GM21447 (cell line): ENCODE results near the gene ARID1B.
A peak's percentile ranks its signal among the peaks of the same experiment; 100 is the strongest.

Experiments used
- ATAC-seq: cut with Tn5 transposase; IDR thresholded peaks from one replicate; pipeline ENCODE4 v1.9.1; 2021; ENCODE audit not compliant: unreplicated experiment

The ARID1B gene

DNA sequence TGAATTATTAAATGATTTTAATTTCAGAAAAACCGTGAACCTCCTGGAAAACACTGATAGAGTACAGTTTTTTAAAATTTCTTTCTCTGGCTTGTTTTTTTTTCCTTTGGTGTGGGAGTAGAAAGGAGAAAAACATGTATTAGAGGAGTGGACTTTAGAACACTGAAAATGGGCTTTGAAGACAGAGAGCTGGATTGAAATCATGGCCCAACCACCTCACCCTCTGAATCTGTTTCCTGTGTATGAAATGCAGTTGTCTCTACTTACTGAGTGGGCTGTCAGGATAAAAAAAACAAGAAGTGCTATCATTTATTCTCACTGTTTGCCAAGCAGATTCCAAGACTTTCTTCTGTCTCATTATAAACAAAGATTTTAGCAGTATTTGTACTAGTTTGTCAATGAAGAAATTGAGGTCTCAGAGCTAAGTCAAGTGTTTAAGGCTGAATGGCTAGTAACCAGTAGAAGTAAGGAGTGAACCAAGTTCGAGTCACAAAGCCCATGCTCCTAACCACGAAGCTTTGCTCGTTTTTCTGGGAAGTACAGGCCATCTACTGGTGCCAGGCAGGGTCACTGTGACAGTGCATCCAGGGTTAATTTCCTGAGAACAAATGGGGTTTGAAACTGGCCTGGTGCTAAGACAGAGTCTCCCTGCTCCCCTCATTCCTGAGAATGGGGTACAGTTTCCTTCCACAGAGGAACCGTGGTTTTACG is 289.8 kb downstream of the ARID1B start:
- ATAC-seq: no peak

DNA sequence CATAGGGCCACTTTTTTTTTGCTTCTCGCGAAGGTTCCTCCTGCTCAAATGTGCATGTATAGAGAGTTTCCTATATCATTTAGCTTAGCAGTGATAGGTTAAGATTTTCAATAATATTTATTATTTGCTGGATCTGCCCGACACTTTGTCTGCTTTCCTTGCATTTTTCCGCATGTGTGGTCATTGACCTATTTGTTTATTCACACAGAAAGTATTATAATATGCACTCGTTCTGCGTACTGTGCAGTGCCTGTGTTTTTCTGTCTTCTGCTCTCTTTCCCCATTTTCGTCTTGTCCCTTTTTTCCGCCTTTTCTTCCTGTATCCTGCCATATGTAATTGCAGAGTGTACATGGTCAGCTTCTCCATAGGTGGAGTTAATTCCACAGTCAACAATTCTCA is 290.3 kb downstream of the ARID1B start:
- ATAC-seq: no peak

DNA sequence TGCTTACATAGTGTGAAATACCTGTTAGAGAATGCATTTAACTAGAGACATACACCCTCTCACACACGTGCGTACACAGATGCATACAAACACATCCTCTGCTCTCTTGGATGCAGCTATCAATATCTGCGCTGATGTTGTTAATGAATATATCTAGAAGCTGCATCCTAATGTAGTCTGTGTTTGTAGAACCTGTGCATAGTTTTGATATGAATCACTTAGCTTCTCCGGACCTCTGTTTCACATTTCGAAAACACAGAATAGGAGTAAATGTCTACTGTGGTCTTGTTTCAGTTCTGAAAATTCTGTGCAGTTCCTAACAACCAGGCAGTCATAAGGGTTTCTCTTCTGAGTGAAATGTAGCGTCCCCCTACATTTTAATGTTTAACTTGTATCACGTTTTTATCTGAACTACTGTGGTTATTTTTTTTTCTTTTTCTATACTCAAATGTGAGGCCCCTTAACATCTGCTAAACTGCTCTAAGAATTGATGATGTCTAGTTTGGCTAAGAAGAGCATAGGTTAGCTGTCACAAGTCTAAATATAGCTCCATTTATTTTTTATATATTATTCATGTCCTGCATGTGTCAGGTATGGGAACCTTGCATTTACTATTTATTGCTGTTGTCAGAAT is 291.6 kb downstream of the ARID1B start:
- peak; percentile 98 for ATAC-seq

DNA sequence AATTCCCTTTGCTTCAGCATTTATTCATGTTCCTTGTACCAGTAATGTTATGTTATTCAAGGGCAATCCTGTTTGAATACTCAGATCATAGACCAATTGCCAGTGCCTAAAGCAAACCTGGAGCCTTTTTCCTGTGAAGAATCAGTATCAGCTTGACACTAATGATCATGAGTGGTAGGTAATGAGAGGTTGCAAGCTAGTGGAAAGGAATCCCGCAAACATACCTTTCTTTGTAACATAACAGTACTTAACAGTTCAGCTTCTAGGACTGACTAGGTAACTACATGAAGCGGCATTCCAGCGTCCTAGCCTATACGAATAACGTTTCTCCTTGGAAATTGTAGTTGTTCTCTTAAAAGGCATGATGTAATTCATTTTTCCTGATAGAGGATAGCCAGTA is 292.4 kb downstream of the ARID1B start:
- ATAC-seq: no peak

DNA sequence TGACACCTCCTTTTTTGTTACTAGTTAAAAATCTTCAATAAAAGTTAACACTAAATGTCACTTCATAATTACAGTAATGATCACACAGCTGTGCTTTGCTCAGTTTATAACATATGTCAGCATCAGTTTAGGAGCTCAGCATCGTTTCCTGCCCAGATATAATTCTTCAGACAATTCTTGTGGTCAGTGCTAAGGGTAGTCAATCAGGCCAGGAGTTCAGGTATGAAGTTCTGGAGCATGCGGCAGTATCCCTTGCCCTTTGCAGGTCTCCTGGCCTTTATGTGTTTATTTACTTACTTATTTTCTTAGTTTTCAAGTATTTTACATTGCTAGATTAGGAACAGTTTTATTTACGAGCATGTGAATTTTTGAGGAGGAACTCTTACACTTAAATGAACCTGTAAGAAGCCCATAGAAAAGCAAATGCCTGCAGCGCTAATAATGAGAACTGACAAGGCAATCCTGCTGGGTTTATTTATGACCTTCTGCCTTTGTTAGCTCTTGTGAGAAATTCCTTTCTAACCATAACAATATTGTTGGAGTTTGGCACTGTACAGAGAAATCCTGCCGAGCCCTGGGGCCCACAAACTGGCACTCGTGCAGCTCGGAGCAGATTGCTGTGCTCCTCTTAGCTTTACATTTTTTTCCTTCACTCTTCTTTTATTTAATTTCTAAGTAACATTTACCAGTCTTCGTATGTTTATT is 293.4 kb downstream of the ARID1B start:
- ATAC-seq: no peak

DNA sequence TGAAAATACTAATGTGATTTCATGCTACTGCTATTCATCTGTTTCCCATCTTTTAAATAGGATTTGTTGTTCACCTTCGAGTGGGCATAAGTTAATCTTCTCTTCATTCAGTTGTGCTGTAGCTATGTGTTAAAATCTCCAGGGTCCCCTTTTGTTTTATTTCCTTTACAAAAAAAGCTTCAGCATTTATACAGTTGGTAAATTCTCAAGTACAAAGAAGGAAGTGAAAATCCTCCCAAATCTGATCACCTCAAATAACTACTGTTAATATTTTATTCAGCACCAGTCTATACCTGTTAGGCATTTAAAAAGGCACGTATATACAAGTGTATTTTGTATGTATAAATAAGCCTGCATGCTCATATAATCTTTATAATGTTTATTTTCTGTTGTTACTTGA is 294.9 kb downstream of the ARID1B start:
- ATAC-seq: no peak

DNA sequence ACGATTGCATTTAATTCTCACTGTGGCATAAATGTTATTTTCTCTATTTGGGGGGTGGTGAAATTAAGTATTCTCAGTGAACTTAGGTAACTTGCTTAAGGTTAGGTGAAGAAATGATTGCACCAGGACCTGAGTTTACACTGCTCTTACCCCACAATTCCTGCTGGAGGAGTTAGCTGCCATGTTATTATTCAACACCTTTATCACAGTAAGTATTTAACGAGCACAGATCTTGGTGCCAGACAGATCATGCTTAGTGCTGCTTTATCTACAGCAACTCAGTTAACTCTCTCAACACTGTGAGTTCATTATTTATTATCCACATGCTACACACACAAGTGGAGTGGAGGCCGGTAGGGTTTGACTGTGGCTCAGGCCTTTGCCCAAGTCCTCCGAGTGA is 296.4 kb downstream of the ARID1B start:
- ATAC-seq: no peak

DNA sequence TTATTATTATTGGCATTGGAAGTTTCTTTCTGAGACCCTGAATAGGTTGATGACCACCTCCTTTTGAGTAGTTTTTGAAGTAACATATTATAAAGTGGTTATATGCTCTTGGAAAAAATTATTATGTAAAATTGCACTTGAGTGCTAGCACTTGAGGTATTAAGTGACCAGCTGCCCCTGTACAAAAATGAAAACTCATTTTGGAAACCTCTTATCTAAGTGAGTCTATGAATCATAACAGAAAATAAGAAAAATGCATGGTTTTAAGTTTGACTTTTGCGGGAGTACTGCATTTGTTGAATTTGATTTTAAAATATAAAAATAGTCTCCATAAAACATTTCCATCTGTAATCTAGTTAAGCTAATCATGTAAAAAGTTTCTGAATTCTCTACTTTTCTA is 297.8 kb downstream of the ARID1B start:
- no peak for ATAC-seq

DNA sequence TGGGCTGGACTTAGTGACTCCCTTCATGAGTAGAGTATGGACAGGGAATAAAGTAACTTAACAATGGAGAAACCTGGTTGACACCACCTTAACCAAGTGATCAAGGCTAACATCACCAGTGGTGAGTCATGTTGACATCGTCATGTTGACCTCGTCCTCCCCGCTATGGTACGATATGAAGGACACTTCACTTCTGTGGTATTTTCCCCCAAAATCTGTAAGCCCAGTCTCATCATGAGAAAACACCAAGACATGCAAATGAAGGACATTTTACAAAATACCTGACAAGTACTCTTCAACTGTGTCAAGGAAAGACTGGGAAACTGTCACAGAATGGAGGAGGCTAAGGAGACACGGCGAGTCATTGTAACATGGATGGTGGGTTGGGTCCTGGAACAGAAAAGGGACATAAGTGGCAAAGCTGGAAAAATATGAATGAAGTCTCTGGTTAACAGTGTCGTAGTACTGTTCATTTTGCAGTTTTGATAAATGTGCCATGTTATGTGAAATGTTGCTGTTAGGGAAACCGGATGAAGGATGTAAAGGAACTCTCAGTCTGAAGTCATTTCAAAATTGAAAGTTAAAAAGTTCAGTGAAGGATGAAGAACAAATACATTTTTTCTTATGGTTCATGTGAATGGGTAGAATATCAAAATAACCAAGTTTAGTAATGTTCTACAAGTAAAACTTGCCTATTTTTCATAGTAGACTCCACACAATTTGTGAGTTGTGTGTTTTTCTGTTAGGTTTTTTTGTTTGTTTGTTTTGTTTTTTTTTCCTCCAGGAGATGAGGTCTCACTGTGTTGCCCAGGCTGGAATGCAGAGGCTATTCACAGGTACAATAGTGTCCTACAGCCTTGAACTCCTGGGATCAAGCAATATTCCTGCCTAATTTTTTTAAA is 298.6 kb downstream of the ARID1B start:
- peak; percentile 81 for ATAC-seq

DNA sequence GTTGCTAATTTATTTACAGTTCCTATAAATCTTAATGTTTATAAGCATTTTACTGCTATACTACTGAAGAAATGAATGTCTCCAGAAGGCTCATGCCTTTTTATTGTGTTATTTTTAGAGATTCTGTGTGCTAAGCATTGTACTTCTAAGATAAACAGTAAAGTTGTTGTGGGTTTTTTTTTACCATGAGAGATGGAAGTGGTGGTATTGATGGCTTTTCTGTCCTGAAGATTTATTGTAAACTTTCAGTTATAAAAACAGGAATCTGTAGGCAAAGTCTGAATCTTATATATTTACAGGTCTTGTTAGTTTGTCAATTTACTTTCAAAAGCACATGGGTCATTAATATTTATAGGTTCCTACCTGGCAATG is 299.3 kb downstream of the ARID1B start:
- no peak for ATAC-seq

DNA sequence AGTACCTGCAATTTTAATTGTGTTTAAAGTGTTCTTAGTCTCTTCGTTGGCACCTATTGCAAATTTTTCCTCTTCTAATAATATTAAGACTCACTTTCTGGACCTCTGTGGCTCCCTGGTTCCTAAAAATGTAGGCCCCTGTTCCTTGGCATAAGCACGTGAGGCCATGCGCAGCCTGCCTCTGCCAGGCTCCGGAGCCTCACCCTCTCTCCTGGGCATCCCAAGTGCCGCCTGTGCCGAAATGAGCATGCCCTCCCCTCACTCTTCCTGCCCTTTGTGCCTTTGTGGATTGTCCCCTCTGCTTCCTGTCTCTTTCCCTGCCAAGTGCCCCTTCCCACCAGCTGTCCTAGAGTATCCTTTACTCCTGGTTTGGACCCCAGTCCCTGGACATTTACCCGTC is 300.1 kb downstream of the ARID1B start:
- ATAC-seq: no peak

DNA sequence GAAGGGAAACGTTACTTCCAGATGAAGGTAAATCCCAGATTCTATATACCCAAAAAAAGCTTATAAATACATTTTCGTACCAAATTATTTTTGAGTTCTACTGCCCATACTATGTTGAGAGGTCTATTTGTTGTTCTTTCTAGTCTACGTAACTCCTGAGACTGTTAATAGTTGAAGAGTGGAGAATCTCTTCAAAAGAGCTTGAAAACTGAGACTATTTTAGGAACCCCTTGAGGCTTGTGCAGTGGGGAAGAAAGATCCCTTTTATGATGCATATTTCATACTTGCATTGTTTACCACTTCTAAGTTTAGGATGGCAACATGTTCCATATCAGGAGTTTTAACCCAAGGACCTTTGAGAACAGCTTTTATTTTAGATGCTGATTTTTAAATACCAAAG is 301.1 kb downstream of the ARID1B start:
- no peak for ATAC-seq

DNA sequence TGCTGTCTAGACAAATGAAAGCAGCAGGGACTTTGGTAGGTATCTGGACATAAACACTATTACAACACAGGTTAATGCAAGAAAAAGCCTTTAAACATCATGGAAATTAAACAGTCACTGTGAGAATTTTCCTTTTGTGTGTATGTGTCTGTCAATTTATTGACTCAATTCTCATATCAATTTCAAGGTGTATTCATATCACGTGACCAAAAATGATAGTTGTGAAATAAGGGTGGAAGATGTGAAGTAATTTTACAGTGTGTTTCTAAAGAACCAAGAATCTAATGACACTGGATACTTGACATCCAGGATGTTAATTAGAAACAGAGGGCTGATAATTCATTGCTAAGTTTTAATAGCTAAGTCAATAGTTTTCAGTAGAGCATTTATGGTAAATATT is 302.1 kb downstream of the ARID1B start:
- ATAC-seq: no peak

DNA sequence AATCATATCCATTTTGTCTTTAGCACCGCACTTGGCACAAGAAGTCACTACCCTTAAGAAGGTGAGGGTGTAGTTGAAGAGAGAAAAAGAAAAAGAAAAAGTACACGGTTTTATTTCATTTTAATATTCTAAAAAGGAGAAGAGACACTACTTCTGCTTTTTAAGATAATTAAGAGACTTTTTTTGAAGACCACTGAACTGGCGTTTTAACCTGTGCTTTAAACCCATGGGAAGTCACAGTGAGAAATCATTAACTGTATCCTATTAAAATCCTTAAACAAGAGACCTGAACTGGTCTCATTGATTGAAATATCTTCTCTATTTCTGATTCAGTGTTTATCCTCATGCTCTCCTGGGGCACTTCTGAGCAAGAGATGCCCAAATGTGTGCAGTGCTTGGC is 302.6 kb downstream of the ARID1B start:
- no peak for ATAC-seq

DNA sequence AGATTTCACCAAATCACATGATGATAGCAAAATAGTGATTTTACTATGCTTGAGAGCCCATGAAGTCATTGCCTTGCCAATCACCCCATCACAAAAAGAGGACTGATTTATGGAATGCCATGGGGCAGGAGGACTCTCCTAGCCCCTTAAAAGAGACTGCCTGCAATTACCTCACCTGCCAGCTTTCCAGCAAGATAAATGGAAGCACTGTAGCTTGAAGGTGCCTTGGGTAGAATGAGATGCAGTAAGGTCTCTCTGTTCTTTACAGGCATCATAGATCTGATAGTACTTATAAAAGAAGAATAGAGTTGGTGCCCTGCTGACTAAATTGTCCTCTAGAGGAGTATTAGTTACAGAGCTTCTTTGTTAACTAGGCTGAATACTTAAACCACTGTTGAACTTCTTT is 303.8 kb downstream of the ARID1B start:
- ATAC-seq: no peak

DNA sequence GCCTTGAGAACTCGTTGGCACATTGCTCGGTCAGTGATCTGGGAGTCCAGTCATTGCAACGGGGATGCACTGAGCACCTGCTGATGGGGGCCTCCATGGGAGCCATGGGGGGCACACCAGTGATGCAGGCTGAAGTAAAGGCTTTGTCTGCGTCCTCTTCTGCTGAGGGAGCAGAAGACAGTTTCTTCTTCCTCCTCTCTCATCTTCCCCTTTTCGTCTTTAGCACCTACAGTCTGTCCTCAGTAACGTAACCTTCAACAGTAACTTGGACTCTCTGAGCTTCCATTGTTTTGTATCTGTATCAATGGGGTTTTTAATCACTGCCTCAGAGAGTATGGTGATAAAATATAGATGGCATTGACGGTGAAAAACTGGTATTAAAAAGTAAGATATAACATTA is 306.2 kb downstream of the ARID1B start:
- no peak for ATAC-seq

DNA sequence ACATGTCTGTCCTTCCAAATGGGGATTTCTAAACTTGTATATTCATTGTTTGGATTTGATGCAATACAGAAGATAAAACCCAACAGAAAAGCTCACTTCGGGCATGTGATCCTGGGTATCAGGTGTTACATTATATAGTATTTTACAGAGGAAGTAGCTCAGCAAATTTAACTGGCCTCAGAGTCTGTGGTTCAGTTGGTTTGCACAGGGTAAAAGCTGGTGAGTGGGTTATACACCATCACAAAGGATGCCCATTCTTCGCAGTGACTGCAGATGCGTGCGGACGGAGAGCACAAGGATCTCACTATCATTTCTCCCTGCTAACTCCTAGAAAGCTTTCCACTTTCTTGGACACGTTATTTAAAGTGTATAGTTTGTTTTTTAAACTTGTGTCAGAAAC is 309.5 kb downstream of the ARID1B start:
- no peak for ATAC-seq

DNA sequence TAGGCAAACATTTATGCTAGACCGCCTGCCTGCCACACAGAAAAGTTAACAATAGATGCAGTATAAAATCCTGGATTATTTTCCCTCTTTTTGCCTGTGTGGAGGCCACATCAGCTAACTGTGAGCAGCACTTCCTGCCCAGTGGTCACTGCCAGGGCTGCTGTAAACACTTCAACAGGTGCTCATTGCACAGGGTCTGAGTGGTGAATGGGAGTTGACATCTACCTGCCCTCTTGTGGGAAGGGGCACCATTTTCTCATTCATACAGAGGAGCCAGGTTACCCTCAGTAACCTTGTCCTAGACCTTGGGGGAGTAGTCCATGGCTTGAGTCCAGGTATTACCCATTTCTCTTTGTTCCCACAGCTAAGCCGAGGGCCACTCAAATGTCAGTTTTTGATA is 310.8 kb downstream of the ARID1B start:
- ATAC-seq: no peak

DNA sequence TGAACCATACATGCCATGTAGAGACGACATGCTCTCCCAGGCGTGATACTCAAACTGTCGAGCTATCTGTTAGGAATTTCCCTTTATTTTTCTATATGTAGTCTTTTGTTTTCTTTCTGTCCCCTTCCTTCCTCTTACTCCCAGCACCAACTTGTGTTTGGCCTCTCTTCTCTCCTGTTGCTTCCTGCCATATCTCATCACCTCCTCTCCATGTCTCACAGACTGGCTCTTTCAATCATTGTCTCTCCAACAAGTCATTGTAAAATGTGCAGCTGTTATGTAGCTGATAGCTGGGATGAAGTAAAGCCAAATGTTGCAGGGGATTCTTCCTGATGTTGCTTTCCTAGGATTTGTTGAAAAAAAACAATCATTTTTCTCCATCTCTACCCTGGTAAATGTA is 311.7 kb downstream of the ARID1B start:
- no peak for ATAC-seq

DNA sequence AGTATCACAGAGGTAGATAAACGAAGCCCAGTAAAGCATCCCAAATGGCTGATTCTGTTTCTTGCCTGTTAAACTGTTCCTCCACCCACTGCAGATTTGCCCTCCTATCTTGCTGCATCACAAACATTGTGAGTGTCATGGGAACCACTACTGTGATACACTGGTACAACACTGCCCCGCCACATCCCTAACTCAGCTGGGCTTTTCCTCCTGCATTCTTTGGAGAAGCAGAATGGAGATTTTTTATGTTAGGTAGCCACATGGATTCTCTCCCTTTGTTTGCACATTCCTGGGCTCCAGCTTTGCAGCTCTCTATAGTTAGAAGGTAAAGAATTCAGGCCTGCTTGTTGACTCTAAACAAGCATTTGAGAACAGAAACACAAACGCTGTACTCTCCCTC is 312.1 kb downstream of the ARID1B start:
- no peak for ATAC-seq

DNA sequence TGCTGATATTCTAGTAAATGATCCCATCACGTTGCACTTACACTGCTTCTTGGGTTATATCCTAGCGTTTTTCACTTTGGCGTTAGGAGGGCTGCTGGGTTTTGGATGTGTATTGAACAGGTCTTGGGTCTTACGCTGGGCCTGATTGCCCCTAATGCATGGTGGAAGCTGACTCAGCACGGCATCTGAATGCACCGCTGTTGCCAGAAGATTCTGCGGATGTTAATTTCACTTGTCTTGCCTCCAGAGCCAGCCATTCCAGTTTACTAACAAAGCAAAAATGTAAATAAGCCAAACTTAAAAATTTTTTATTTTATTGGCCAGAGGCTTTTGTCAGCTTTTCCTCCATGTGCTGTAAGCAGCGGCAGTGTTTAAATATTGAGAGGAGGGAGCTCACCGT is 312.7 kb downstream of the ARID1B start:
- no peak for ATAC-seq
